CD14-positive monocyte (primary cell): ENCODE data around the gene HMBS. TPM values are rescaled to one million over a fixed set of nuclear protein-coding genes. Genes with fewer than 3 reads are reported as not detected.

ENCODE experiments used
- DNase-seq, 3 donors: peaks; one replicate each; pipeline ENCODE4 v3.0.0-alpha.2; 2011 to 2022
- H2AFZ ChIP-seq: 2 replicates; pipeline ENCODE4 v1.6.0; 2012; ENCODE audit warnings: mild to moderate bottlenecking, low read depth, low read length, inconsistent platforms; ENCODE audit not compliant: insufficient read depth, poor library complexity, severe bottlenecking
- H3K27ac ChIP-seq, 2 donors: 1 replicate in 1 of 2; 2 replicates in 1 of 2; pipeline ENCODE4 v1.5.1; 2012 to 2013; ENCODE audit warnings: low read length in 2 of 2, control low read depth in 1 of 2, inconsistent platforms in 1 of 2, low read depth in 1 of 2, mild to moderate bottlenecking in 1 of 2
- H3K27me3 ChIP-seq, 2 donors: one replicate each; pipeline versions ENCODE4 v1.6.0 to v1.6.1; 2011 to 2013; ENCODE audit warnings: low read length in 2 of 2; ENCODE audit not compliant: control insufficient read depth in 2 of 2, insufficient read depth in 2 of 2
- H3K36me3 ChIP-seq, 2 donors: replicated peaks in 1 of 2; 1 replicate in 1 of 2; 2 replicates in 1 of 2; pipeline versions ENCODE4 v1.5.1 to v1.6.1; 2012 to 2013; ENCODE audit warnings: low read length in 2 of 2, control low read depth in 1 of 2, inconsistent platforms in 1 of 2, mild to moderate bottlenecking in 1 of 2; ENCODE audit not compliant: insufficient read depth in 2 of 2, control insufficient read depth in 1 of 2
- H3K4me1 ChIP-seq, 2 donors: 1 replicate in 1 of 2; 2 replicates in 1 of 2; pipeline versions ENCODE4 v1.5.1 to v1.6.1; 2012 to 2013; ENCODE audit warnings: low read length in 2 of 2, control low read depth in 1 of 2, inconsistent platforms in 1 of 2, mild to moderate bottlenecking in 1 of 2, moderate library complexity in 1 of 2; ENCODE audit not compliant: insufficient read depth in 2 of 2, control insufficient read depth in 1 of 2
- H3K4me2 ChIP-seq: replicated peaks from 2 replicates; pipeline ENCODE3; 2012; ENCODE audit warnings: low read length, moderate library complexity, mild to moderate bottlenecking; ENCODE audit not compliant: poor library complexity, severe bottlenecking; ENCODE audit errors: extremely low read depth
- H3K4me3 ChIP-seq, 3 experiments: fragments of 200-600 bp in 1 of 3; sonication (generic) in 1 of 3; replicated peaks in 1 of 3; 1 replicate in 2 of 3; 2 replicates in 1 of 3; pipeline ENCODE4 v1.5.1; 2011 to 2013; ENCODE audit warnings: low read length in 3 of 3, mild to moderate bottlenecking in 3 of 3, control low read depth in 2 of 3, low read depth in 2 of 3, inconsistent platforms in 1 of 3, moderate library complexity in 1 of 3
- H3K79me2 ChIP-seq: 2 replicates; pipeline ENCODE4 v1.6.0; 2012; ENCODE audit warnings: mild to moderate bottlenecking, control low read depth, inconsistent platforms, low read length, moderate library complexity; ENCODE audit not compliant: insufficient read depth
- H3K9ac ChIP-seq: 2 replicates; pipeline ENCODE4 v1.6.0; 2017; ENCODE audit warnings: low read length, mild to moderate bottlenecking; ENCODE audit not compliant: insufficient read depth, poor library complexity, severe bottlenecking
- H3K9me3 ChIP-seq, 2 donors: replicated peaks in 1 of 2; 1 replicate in 1 of 2; 2 replicates in 1 of 2; pipeline versions ENCODE4 v1.5.1 to v1.6.1; 2012 to 2013; ENCODE audit warnings: low read length in 2 of 2, control low read depth in 1 of 2; ENCODE audit not compliant: control insufficient read depth in 1 of 2, insufficient read depth in 1 of 2
- H4K20me1 ChIP-seq: 2 replicates; pipeline ENCODE4 v1.6.0; 2012; ENCODE audit warnings: mild to moderate bottlenecking, low read length, control low read depth, moderate library complexity; ENCODE audit not compliant: insufficient read depth
- H3K27ac Mint-ChIP-seq, 7 donors: one replicate each; pipeline ENCODE4 v1.8.0; 2020; ENCODE audit warnings: mild to moderate bottlenecking in 7 of 7, mixed read lengths in 7 of 7, moderate library complexity in 6 of 7, inconsistent platforms in 2 of 7
- H3K27me3 Mint-ChIP-seq, 3 donors: one replicate each; pipeline ENCODE4 v1.8.0; 2021 to 2022; ENCODE audit warnings: low read depth in 3 of 3, mild to moderate bottlenecking in 3 of 3, mixed read lengths in 3 of 3, moderate library complexity in 3 of 3, inconsistent platforms in 1 of 3
- H3K36me3 Mint-ChIP-seq, 2 donors: one replicate each; pipeline ENCODE4 v1.8.0; 2020; ENCODE audit warnings: mixed read lengths in 2 of 2, inconsistent platforms in 1 of 2, mild to moderate bottlenecking in 1 of 2
- H3K4me1 Mint-ChIP-seq: one replicate; pipeline ENCODE4 v1.8.0; 2020; ENCODE audit warnings: mild to moderate bottlenecking, mixed read lengths
- H3K4me3 Mint-ChIP-seq, 2 donors: one replicate each; pipeline ENCODE4 v1.8.0; 2020; ENCODE audit warnings: mild to moderate bottlenecking in 2 of 2, mixed read lengths in 2 of 2, moderate library complexity in 1 of 2
- H3K9me3 Mint-ChIP-seq, 7 donors: one replicate each; pipeline ENCODE4 v1.8.0; 2020 to 2022; ENCODE audit warnings: mixed read lengths in 7 of 7, mild to moderate bottlenecking in 6 of 7, moderate library complexity in 6 of 7, inconsistent platforms in 2 of 7
- WGBS: methylation state at CpG from one replicate; pipeline ENCODE4 v1.1.5; 2013; ENCODE audit warnings: missing lambda C conversion rate; ENCODE audit not compliant: insufficient coverage; 5-methylcytosine and 5-hydroxymethylcytosine counted together
- intact Hi-C, 2 donors: fragments of 100-400 bp; cut with micrococcal nuclease; formaldehyde crosslinking; loops; one replicate each; pipeline versions ENCODE4 v1.15.0 to v1.15.1; 2023
- polyA plus RNA-seq, 3 donors: library from polyadenylated mRNA; depleted of rRNA in 1 of 3; unstranded in 2 of 3; stranded (reverse) in 1 of 3; fragments of 300-500 nt in 2 of 3; fragments of >200 nt in 1 of 3; fragmentation: Illumina TruSeq in 2 of 3; gene quantifications; 1 replicate in 2 of 3; 2 replicates in 1 of 3; pipeline ENCODE4 v1.2.3, GENCODE V29; 2012 to 2021
- TF ChIP-seq, protein P1 (sequence below): fragments of 200-600 bp; IDR thresholded peaks from one replicate; pipeline ENCODE4 v1.8.0; 2022; ENCODE audit warnings: antibody characterized with exemption, mild to moderate bottlenecking

HMBS gene
- polyA plus RNA-seq, 3 donors, result 21.1 to 26.4 (median 25.2) TPM

GRCh38 chr11:119081682-119082260 lies 2.9 kb upstream of the HMBS start:
- Mint-ChIP-seq H3K27me3 (peaks cover 0 to 1% (median 1%) of the 10 kb centered on the region in 3 donors), H3K9me3 (no peaks in the 10 kb centered on the region), H3K27ac (peak overlapping the region in 6 of 7 donors; percentile 17 to 85 (median 58)), H3K4me1 (peaks cover 23% of the 10 kb centered on the region), H3K4me3 (no peak overlapping the region), H3K36me3 (peaks cover 55 to 62% of the 10 kb centered on the region in 2 donors)
- intact Hi-C loops, result no loop called here
- Histone ChIP-seq H3K27ac (peak overlapping the region in 1 of 2 donors; percentile 29), H4K20me1 (peaks cover 6% of the 10 kb centered on the region), H3K9me3 (no peaks in the 10 kb centered on the region), H3K27me3 (no peaks in the 10 kb centered on the region), H3K36me3 (peaks cover 59% of the 10 kb centered on the region in 2 donors), H2AFZ (no peak overlapping the region), H3K4me2 (no peak overlapping the region), H3K4me3 (no peak overlapping the region), H3K9ac (no peak overlapping the region), H3K79me2 (peaks cover 11% of the 10 kb centered on the region), H3K4me1 (peaks cover 14 to 19% of the 10 kb centered on the region in 2 donors)
- DNase-seq, result no peak
- WGBS, result 100% methylated on average over 2 of the region's 7 CpGs
- TF ChIP-seq, protein P1, sequence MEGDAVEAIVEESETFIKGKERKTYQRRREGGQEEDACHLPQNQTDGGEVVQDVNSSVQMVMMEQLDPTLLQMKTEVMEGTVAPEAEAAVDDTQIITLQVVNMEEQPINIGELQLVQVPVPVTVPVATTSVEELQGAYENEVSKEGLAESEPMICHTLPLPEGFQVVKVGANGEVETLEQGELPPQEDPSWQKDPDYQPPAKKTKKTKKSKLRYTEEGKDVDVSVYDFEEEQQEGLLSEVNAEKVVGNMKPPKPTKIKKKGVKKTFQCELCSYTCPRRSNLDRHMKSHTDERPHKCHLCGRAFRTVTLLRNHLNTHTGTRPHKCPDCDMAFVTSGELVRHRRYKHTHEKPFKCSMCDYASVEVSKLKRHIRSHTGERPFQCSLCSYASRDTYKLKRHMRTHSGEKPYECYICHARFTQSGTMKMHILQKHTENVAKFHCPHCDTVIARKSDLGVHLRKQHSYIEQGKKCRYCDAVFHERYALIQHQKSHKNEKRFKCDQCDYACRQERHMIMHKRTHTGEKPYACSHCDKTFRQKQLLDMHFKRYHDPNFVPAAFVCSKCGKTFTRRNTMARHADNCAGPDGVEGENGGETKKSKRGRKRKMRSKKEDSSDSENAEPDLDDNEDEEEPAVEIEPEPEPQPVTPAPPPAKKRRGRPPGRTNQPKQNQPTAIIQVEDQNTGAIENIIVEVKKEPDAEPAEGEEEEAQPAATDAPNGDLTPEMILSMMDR, result no peak

- intact Hi-C loops, result loop anchor here (2.0 to 5.0 kb wide), 3 partner anchors 15 to 37 kb away; partner anchors contain the start of genes DPAGT1 (in 1 of the 2), HINFP (in 1 of the 2) and VPS11 (in 1 of the 2)
Measured at GRCh38 chr11:119085437-119085847, 761 bp downstream of the HMBS start.

More at GRCh38 chr11:119085437-119085847, 761 bp downstream of the HMBS start:
- H3K4me1 ChIP-seq, result peaks cover 29 to 38% of the 10 kb centered on the region in 2 donors
- H2AFZ ChIP-seq, result peak overlapping the region; percentile 91
- no peak for DNase-seq
- H3K36me3 ChIP-seq, result peaks cover 22 to 23% of the 10 kb centered on the region in 2 donors
- peak overlapping the region; percentile 89 to 97 (median 95) for H3K27ac Mint-ChIP-seq
- H4K20me1 ChIP-seq, result no peaks in the 10 kb centered on the region
- peak overlapping the region; percentile 86 for H3K4me2 ChIP-seq
- peaks cover 0 to 1% (median 1%) of the 10 kb centered on the region in 3 donors for H3K27me3 Mint-ChIP-seq
- peaks cover 27 to 35% of the 10 kb centered on the region in 2 donors for H3K36me3 Mint-ChIP-seq
- no peaks in the 10 kb centered on the region for H3K9me3 ChIP-seq
- H3K27me3 ChIP-seq, result no peaks in the 10 kb centered on the region
- peak overlapping the region; percentile 92 to 98 for H3K4me3 Mint-ChIP-seq
- TF ChIP-seq, protein P1, result no peak
- peaks cover 20% of the 10 kb centered on the region for H3K79me2 ChIP-seq
- peak overlapping the region; percentile 50 to 96 (median 77) for H3K4me3 ChIP-seq
- H3K9ac ChIP-seq, result peak overlapping the region; percentile 67
- H3K27ac ChIP-seq, result peak overlapping the region; percentile 83 to 90
- peaks cover 45% of the 10 kb centered on the region for H3K4me1 Mint-ChIP-seq
- 8% methylated on average over 4 of the region's 13 CpGs for WGBS
- no peaks in the 10 kb centered on the region for H3K9me3 Mint-ChIP-seq
